ENCODE data around the gene SBNO2.
A peak's percentile ranks its signal among the peaks of the same experiment; 100 is the strongest.
"Not testable (repeated sequence)": the region's sequence is repeated elsewhere in the genome, so short reads cannot be mapped to it uniquely, and the experiment has no call there.

SBNO2 gene

GRCh38 chr19:1115646-1116420 lies 58.2 kb downstream of the SBNO2 start:
- no peak for DNase-seq

- DNase-seq: not testable (repeated sequence)
These were observed 59.3 kb downstream of the SBNO2 start for GRCh38 chr19:1114728-1115127.

- no peak for DNase-seq
These were observed 60.0 kb downstream of the SBNO2 start for GRCh38 chr19:1113986-1114483.

GRCh38 chr19:1113030-1113985 lies 60.8 kb downstream of the SBNO2 start:
- peak; percentile 80 to 84 for DNase-seq

- DNase-seq: no peak
These were observed 61.6 kb downstream of the SBNO2 start for GRCh38 chr19:1112268-1113029.

- DNase-seq: no peak
These were observed 62.3 kb downstream of the SBNO2 start for GRCh38 chr19:1111641-1112267.

GRCh38 chr19:1110809-1111640 lies 63.0 kb downstream of the SBNO2 start:
- no peak for DNase-seq

GRCh38 chr19:1109697-1110671 lies 64.1 kb downstream of the SBNO2 start:
- DNase-seq: no peak

- no peak for DNase-seq
These were observed 65.0 kb downstream of the SBNO2 start for GRCh38 chr19:1109032-1109551.

GRCh38 chr19:1108291-1109031 lies 65.6 kb downstream of the SBNO2 start:
- DNase-seq: no peak

GRCh38 chr19:1107661-1108261 lies 66.3 kb downstream of the SBNO2 start:
- no peak for DNase-seq

- DNase-seq: no peak
These were observed 67.0 kb downstream of the SBNO2 start for GRCh38 chr19:1106841-1107660.

- no peak for DNase-seq
These were observed 67.9 kb downstream of the SBNO2 start for GRCh38 chr19:1105873-1106840.

- no peak for DNase-seq
These were observed 68.8 kb downstream of the SBNO2 start for GRCh38 chr19:1105008-1105872.

- DNase-seq: peak; percentile 73 to 74
These were observed 69.6 kb downstream of the SBNO2 start for GRCh38 chr19:1104311-1105007.
